Keratinocyte (primary cell): ENCODE results near the gene SIGLEC11. TPM values are rescaled to one million over a fixed set of nuclear protein-coding genes. Genes with fewer than 3 reads are reported as not detected.

Experiments used
- DNase-seq: peaks from one replicate; pipeline ENCODE4 v3.0.0-alpha.2; 2011; ENCODE audit warnings: low read depth, missing footprints, low spot score
- FAIRE-seq: peaks from 2 replicates; lab custom pipeline; 2011; peaks lifted over from hg19 to GRCh38; lab: Jason Lieb, UNC
- H2AFZ ChIP-seq: 2 replicates; pipeline ENCODE4 v1.6.0; 2012; ENCODE audit warnings: low read length, control low read depth, inconsistent platforms; ENCODE audit not compliant: control insufficient read depth
- H3K27ac ChIP-seq: 2 replicates; pipeline ENCODE4 v1.5.1; 2011; ENCODE audit warnings: low read length; ENCODE audit not compliant: control insufficient read depth, insufficient read depth
- H3K27me3 ChIP-seq: 3 replicates; pipeline ENCODE4 v1.6.0; 2011; ENCODE audit warnings: low read length; ENCODE audit not compliant: control insufficient read depth, insufficient read depth; ENCODE audit errors: extremely low read depth
- H3K36me3 ChIP-seq, 2 experiments: 2 replicates in 1 of 2; 3 replicates in 1 of 2; pipeline ENCODE4 v1.5.1; 2011; ENCODE audit warnings: low read length in 2 of 2, mild to moderate bottlenecking in 1 of 2; ENCODE audit not compliant: control insufficient read depth in 2 of 2, insufficient read depth in 2 of 2; ENCODE audit errors: extremely low read depth in 1 of 2
- H3K4me1 ChIP-seq: 3 replicates; pipeline ENCODE4 v1.5.1; 2011; ENCODE audit warnings: low read length; ENCODE audit not compliant: control insufficient read depth, insufficient read depth; ENCODE audit errors: extremely low read depth
- H3K4me2 ChIP-seq: 3 replicates; pipeline ENCODE4 v1.6.0; 2011; ENCODE audit warnings: low read depth, low read length; ENCODE audit not compliant: control insufficient read depth, insufficient read depth; ENCODE audit errors: extremely low read depth
- H3K4me3 ChIP-seq, 3 experiments: fragments of 200-600 bp in 1 of 3; sonication (generic) in 1 of 3; 2 replicates in 2 of 3; 3 replicates in 1 of 3; pipeline ENCODE4 v1.5.1; 2011 to 2016; ENCODE audit warnings: low read length in 3 of 3, mild to moderate bottlenecking in 3 of 3, control low read depth in 2 of 3, inconsistent platforms in 1 of 3, low read depth in 1 of 3, mixed read lengths in 1 of 3, mixed run types in 1 of 3, moderate library complexity in 1 of 3; ENCODE audit not compliant: control insufficient read depth in 2 of 3, insufficient read depth in 2 of 3; ENCODE audit errors: extremely low read depth in 1 of 3
- H3K79me2 ChIP-seq: 2 replicates; pipeline ENCODE4 v1.6.0; 2012; ENCODE audit warnings: low read length; ENCODE audit not compliant: control insufficient read depth, insufficient read depth
- H3K9ac ChIP-seq: 3 replicates; pipeline ENCODE4 v1.6.0; 2011; ENCODE audit warnings: low read length; ENCODE audit not compliant: control insufficient read depth, insufficient read depth; ENCODE audit errors: extremely low read depth
- H3K9me1 ChIP-seq: 3 replicates; pipeline ENCODE4 v1.6.0; 2011; ENCODE audit warnings: low read length; ENCODE audit not compliant: control insufficient read depth, insufficient read depth; ENCODE audit errors: extremely low read depth
- H3K9me3 ChIP-seq: 2 replicates; pipeline ENCODE4 v1.5.1; 2012; ENCODE audit warnings: low read depth, low read length; ENCODE audit not compliant: control insufficient read depth
- H4K20me1 ChIP-seq: 3 replicates; pipeline ENCODE4 v1.6.0; 2011; ENCODE audit warnings: low read length; ENCODE audit not compliant: control insufficient read depth, insufficient read depth; ENCODE audit errors: extremely low read depth
- EZH2 ChIP-seq: IDR thresholded peaks from one replicate; pipeline ENCODE4 v1.6.1; 2012; ENCODE audit warnings: inconsistent platforms, mild to moderate bottlenecking, low read length, moderate library complexity
- dilution Hi-C: fragments of 300-500 bp; cut with MboI; formaldehyde crosslinking; loops from one replicate; pipeline ENCODE4 v1.7.0; 2020; ENCODE audit warnings: low sequenced_read_pairs; ENCODE audit not compliant: extremely low pct_ligation_motif_present
- polyA plus RNA-seq, 5 experiments: library from polyadenylated mRNA; depleted of rRNA in 3 of 5; stranded (reverse) in 3 of 5; stranded (forward) in 1 of 5; unstranded in 1 of 5; fragments of >200 nt; gene quantifications; 1 replicate in 1 of 5; 2 replicates in 3 of 5; 3 replicates in 1 of 5; pipeline versions ENCODE4 v1.2.1 to v1.2.3, GENCODE V29; 2011 to 2012; ENCODE audit warnings: missing spikeins in 2 of 5, low read depth in 1 of 5, low replicate concordance in 1 of 5
- TF ChIP-seq, protein P1 (sequence below), 3 experiments: IDR thresholded peaks in 1 of 3; conservative IDR thresholded peaks in 1 of 3; optimal IDR thresholded peaks in 1 of 3; 2 replicates in 2 of 3; 3 replicates in 1 of 3; pipeline versions ENCODE3 to v1.5.1; 2011; ENCODE audit warnings: low read length in 3 of 3, mild to moderate bottlenecking in 3 of 3, moderate library complexity in 2 of 3, control low read depth in 1 of 3, inconsistent platforms in 1 of 3; ENCODE audit not compliant: insufficient read depth in 2 of 3; ENCODE audit errors: extremely low read depth in 1 of 3

SIGLEC11 gene
- polyA plus RNA-seq, 1 donor (not counting 4 experiments of a cell fraction or from before 2014, with no cell fraction given): not detected

DNA sequence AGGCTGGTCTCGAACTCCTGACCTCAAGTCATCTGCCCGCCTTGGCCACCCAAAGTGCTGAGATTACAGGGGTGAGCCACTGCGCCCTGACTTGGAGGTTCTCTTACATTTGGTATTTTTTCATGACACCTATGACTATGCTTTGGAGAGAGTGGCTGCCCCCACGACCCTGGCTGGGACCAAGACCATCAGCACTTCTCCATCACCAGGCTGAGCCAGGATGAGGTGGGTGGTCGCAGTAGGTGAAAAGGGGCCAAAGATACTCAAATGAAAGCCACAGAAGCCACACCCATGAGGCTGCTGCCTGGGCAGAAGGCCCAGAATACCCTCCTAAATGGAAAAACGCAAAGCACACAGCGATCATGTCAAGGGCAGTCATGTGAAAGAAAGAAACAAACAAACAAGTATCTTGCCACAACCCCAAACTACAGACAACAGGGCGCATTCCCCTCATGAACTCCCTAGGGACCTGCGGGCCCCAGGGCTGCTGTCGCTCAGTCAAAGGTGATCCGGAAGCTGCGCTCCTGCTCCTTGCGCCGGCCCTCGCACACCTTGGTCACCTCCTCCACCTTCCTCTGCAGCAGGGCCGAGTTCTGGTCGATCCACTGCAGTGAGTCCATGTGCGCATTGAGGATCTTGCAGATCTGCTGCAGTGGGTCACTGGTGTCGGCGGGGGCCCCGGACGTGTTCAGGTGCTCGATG, 53.1 kb downstream of the SIGLEC11 start:
- Histone ChIP-seq H3K79me2 (peaks cover 2% of the 10 kb centered on the region), H3K4me3 (no peak overlapping the region), H3K27me3 (no peaks in the 10 kb centered on the region), H3K9me3 (no peaks in the 10 kb centered on the region), H3K4me1 (no peaks in the 10 kb centered on the region), H3K9me1 (no peaks in the 10 kb centered on the region), H3K9ac (no peak overlapping the region), H3K27ac (no peak overlapping the region), H3K4me2 (no peak overlapping the region), H3K36me3 (peaks cover 13 to 28% of the 10 kb centered on the region in 2 experiments), H2AFZ (no peak overlapping the region), H4K20me1 (peaks cover 6% of the 10 kb centered on the region)
- TF ChIP-seq EZH2: no peak
- TF ChIP-seq, protein P1, sequence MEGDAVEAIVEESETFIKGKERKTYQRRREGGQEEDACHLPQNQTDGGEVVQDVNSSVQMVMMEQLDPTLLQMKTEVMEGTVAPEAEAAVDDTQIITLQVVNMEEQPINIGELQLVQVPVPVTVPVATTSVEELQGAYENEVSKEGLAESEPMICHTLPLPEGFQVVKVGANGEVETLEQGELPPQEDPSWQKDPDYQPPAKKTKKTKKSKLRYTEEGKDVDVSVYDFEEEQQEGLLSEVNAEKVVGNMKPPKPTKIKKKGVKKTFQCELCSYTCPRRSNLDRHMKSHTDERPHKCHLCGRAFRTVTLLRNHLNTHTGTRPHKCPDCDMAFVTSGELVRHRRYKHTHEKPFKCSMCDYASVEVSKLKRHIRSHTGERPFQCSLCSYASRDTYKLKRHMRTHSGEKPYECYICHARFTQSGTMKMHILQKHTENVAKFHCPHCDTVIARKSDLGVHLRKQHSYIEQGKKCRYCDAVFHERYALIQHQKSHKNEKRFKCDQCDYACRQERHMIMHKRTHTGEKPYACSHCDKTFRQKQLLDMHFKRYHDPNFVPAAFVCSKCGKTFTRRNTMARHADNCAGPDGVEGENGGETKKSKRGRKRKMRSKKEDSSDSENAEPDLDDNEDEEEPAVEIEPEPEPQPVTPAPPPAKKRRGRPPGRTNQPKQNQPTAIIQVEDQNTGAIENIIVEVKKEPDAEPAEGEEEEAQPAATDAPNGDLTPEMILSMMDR (optimal IDR thresholded peaks at IDR 0.05 in 1 of 3, IDR thresholded peaks at IDR 0.05 in 1 of 3, conservative IDR thresholded peaks at IDR 0.05 in 1 of 3; ENCODE audit: extremely low read depth in 1 of 3, insufficient read depth in 2 of 3, low read length in 3 of 3): no peak
- dilution Hi-C loops: no loop called here
- FAIRE-seq: no peak
- no peak for DNase-seq

- H3K36me3 ChIP-seq: peaks cover 12 to 23% of the 10 kb centered on the region in 2 experiments
- FAIRE-seq: no peak
- no peak for DNase-seq
Measured at GRCh38 chr19:49906879-49907564, 54.0 kb downstream of the SIGLEC11 start.

More at GRCh38 chr19:49906879-49907564, 54.0 kb downstream of the SIGLEC11 start:
- no peaks in the 10 kb centered on the region for H3K9me1 ChIP-seq
- H3K79me2 ChIP-seq: no peaks in the 10 kb centered on the region
- peaks cover 6% of the 10 kb centered on the region for H4K20me1 ChIP-seq
- H3K4me1 ChIP-seq: no peaks in the 10 kb centered on the region
- H3K4me2 ChIP-seq: no peak overlapping the region
- H3K27me3 ChIP-seq: no peaks in the 10 kb centered on the region
- no peak for TF ChIP-seq EZH2
- TF ChIP-seq, protein P1 (optimal IDR thresholded peaks at IDR 0.05 in 1 of 3, IDR thresholded peaks at IDR 0.05 in 1 of 3, conservative IDR thresholded peaks at IDR 0.05 in 1 of 3; ENCODE audit: extremely low read depth in 1 of 3, insufficient read depth in 2 of 3, low read length in 3 of 3): no peak
- dilution Hi-C loops: no loop called here
- no peaks in the 10 kb centered on the region for H3K9me3 ChIP-seq
- H3K9ac ChIP-seq: no peak overlapping the region
- H3K4me3 ChIP-seq: no peak overlapping the region
- no peak overlapping the region for H3K27ac ChIP-seq
- H2AFZ ChIP-seq: no peak overlapping the region
